IMR-90 (cell line): ENCODE results near the gene TAGLN3. TPM values are rescaled to one million over a fixed set of nuclear protein-coding genes. Genes with fewer than 3 reads are reported as not detected.

Source experiments
- ATAC-seq: fragments of 200-7000 bp; cut with Tn5 transposase; 2 replicates; pipeline ENCODE4 v1.9.1; 2020; ENCODE audit warnings: low read depth, mild to moderate bottlenecking, moderate library complexity
- BruUV-seq: library from RNA; stranded (reverse); fragments of 400-500 nt; replicated peaks from 2 replicates; lab custom pipeline; 2021; lab: Mats Ljungman, UMichigan
- CTCF ChIA-PET: fragments of 300-600 bp; formaldehyde crosslinking; extraction: SDS; loops from one replicate; lab custom pipeline; 2021; ENCODE audit warnings: antibody characterized with exemption; lab: Yijun Ruan, JAX
- POLR2A ChIA-PET: fragments of 300-600 bp; sonication (Branson Sonifier 250); formaldehyde crosslinking; loops from one replicate; lab custom pipeline; 2022; ENCODE audit warnings: antibody characterized with exemption; ENCODE audit not compliant: unreplicated experiment; lab: Charles Lee
- DNase-seq: peaks from one replicate; pipeline ENCODE4 v3.0.0; 2013
- H2AFZ ChIP-seq: replicated peaks from 2 replicates; pipeline ENCODE3; 2013; ENCODE audit warnings: low read length, mild to moderate bottlenecking; ENCODE audit not compliant: poor library complexity
- H2AK5ac ChIP-seq: 2 replicates; pipeline ENCODE4 v1.6.1; 2013; ENCODE audit warnings: low read depth, low read length, inconsistent platforms
- H2AK9ac ChIP-seq: replicated peaks from 2 replicates; pipeline ENCODE3; 2013; ENCODE audit warnings: mild to moderate bottlenecking, low read depth, low read length, moderate library complexity; ENCODE audit not compliant: poor library complexity
- H2BK120ac ChIP-seq: 2 replicates; pipeline ENCODE4 v1.6.1; 2013; ENCODE audit warnings: low read depth, low read length, inconsistent platforms
- H2BK15ac ChIP-seq: 3 replicates; pipeline ENCODE4 v1.6.1; 2013; ENCODE audit warnings: low read depth, low read length, inconsistent platforms
- H2BK20ac ChIP-seq: 2 replicates; pipeline ENCODE4 v1.6.1; 2013; ENCODE audit warnings: low read depth, mild to moderate bottlenecking, inconsistent platforms, low read length, moderate library complexity
- H2BK5ac ChIP-seq: 2 replicates; pipeline ENCODE4 v1.6.1; 2013; ENCODE audit warnings: mild to moderate bottlenecking, low read depth, low read length, inconsistent platforms; ENCODE audit not compliant: poor library complexity, severe bottlenecking
- H3K14ac ChIP-seq: replicated peaks from 2 replicates; pipeline ENCODE4 v1.6.1; 2013; ENCODE audit warnings: low read depth, low read length, inconsistent platforms
- H3K18ac ChIP-seq: 2 replicates; pipeline ENCODE4 v1.6.1; 2013; ENCODE audit warnings: low read depth, low read length, control low read depth
- H3K23ac ChIP-seq: 2 replicates; pipeline ENCODE4 v1.6.1; 2013; ENCODE audit warnings: low read depth, low read length, inconsistent platforms
- H3K27ac ChIP-seq: 2 replicates; pipeline ENCODE4 v1.5.1; 2013; ENCODE audit warnings: mild to moderate bottlenecking, control low read depth, low read length; ENCODE audit not compliant: insufficient read depth
- H3K27me3 ChIP-seq: 2 replicates; pipeline ENCODE4 v1.6.1; 2013; ENCODE audit warnings: low read length; ENCODE audit not compliant: control insufficient read depth, insufficient read depth
- H3K36me3 ChIP-seq: 2 replicates; pipeline ENCODE4 v1.6.1; 2013; ENCODE audit warnings: low read length, mixed read lengths; ENCODE audit not compliant: control insufficient read depth, insufficient read depth
- H3K4ac ChIP-seq: 2 replicates; pipeline ENCODE4 v1.6.1; 2013; ENCODE audit warnings: low read depth, low read length, inconsistent platforms
- H3K4me1 ChIP-seq: 2 replicates; pipeline ENCODE4 v1.6.1; 2013; ENCODE audit warnings: low read length, mixed read lengths; ENCODE audit not compliant: control insufficient read depth, insufficient read depth
- H3K4me2 ChIP-seq: 2 replicates; pipeline ENCODE4 v1.6.1; 2013; ENCODE audit warnings: low read depth, mild to moderate bottlenecking, control low read depth, low read length, moderate library complexity
- H3K4me3 ChIP-seq: 2 replicates; pipeline ENCODE4 v1.5.1; 2013; ENCODE audit warnings: low read depth, mild to moderate bottlenecking, control low read depth, low read length, moderate library complexity; ENCODE audit not compliant: insufficient read depth
- H3K56ac ChIP-seq: 2 replicates; pipeline ENCODE4 v1.6.1; 2013; ENCODE audit warnings: low read length, inconsistent platforms; ENCODE audit not compliant: insufficient read depth; ENCODE audit errors: extremely low read depth
- H3K79me1 ChIP-seq, 2 experiments: 2 replicates each; pipeline ENCODE4 v1.6.1; 2013; ENCODE audit warnings: low read length in 2 of 2, inconsistent platforms in 1 of 2, low read depth in 1 of 2
- H3K9ac ChIP-seq: 2 replicates; pipeline ENCODE4 v1.6.1; 2013; ENCODE audit warnings: low read depth, low read length, control low read depth
- H3K9me1 ChIP-seq: 2 replicates; pipeline ENCODE4 v1.6.1; 2013; ENCODE audit warnings: low read length, inconsistent platforms; ENCODE audit not compliant: insufficient read depth
- H3K9me3 ChIP-seq: 2 replicates; pipeline ENCODE4 v1.6.1; 2013; ENCODE audit warnings: low read length; ENCODE audit not compliant: control insufficient read depth, insufficient read depth
- H4K20me1 ChIP-seq: 2 replicates; pipeline ENCODE4 v1.6.1; 2013; ENCODE audit warnings: low read length, inconsistent platforms; ENCODE audit not compliant: insufficient read depth
- H4K5ac ChIP-seq: 2 replicates; pipeline ENCODE4 v1.6.1; 2013; ENCODE audit warnings: mild to moderate bottlenecking, low read depth, low read length, control low read depth
- H4K8ac ChIP-seq, 2 experiments: 2 replicates each; pipeline ENCODE4 v1.6.1; 2013; ENCODE audit warnings: low read depth in 2 of 2, low read length in 2 of 2, control low read depth in 1 of 2, inconsistent platforms in 1 of 2
- H4K91ac ChIP-seq: 2 replicates; pipeline ENCODE4 v1.6.1; 2013; ENCODE audit warnings: low read depth, low read length, inconsistent platforms; ENCODE audit not compliant: insufficient read depth
- BHLHE40 ChIP-seq: fragments of 150-350 bp; IDR thresholded peaks from 2 replicates; pipeline ENCODE4 v1.6.1; 2016; ENCODE audit warnings: mild to moderate bottlenecking, low read depth, low read length
- CEBPB ChIP-seq: IDR thresholded peaks from 2 replicates; pipeline ENCODE4 v1.6.1; 2012; ENCODE audit warnings: low read depth, low read length, improper control_type of control experiment
- CHD1 ChIP-seq: IDR thresholded peaks from 2 replicates; pipeline ENCODE4 v1.6.1; 2012; ENCODE audit warnings: low read depth, low read length, improper control_type of control experiment
- ELK1 ChIP-seq: fragments of 150-350 bp; IDR thresholded peaks from 2 replicates; pipeline ENCODE4 v1.6.1; 2016; ENCODE audit warnings: low read depth, mild to moderate bottlenecking, low read length, moderate library complexity, borderline replicate concordance
- MAZ ChIP-seq: IDR thresholded peaks from 2 replicates; pipeline ENCODE4 v1.6.1; 2012; ENCODE audit warnings: low read depth, mild to moderate bottlenecking, low read length, improper control_type of control experiment, moderate library complexity, borderline replicate concordance
- MXI1 ChIP-seq: IDR thresholded peaks from 2 replicates; pipeline ENCODE4 v1.6.1; 2012; ENCODE audit warnings: low read depth, mild to moderate bottlenecking, low read length, moderate library complexity, borderline replicate concordance
- NFE2L2 ChIP-seq: fragments of 150-350 bp; IDR thresholded peaks from 2 replicates; pipeline ENCODE4 v1.6.1; 2016; ENCODE audit warnings: low read depth, mild to moderate bottlenecking, low read length
- RAD21 ChIP-seq: IDR thresholded peaks from 2 replicates; pipeline ENCODE4 v1.6.1; 2012; ENCODE audit warnings: low read length, improper control_type of control experiment
- RCOR1 ChIP-seq: IDR thresholded peaks from 2 replicates; pipeline ENCODE4 v1.6.1; 2012; ENCODE audit warnings: mild to moderate bottlenecking, low read length, improper control_type of control experiment; ENCODE audit not compliant: insufficient replicate concordance
- USF2 ChIP-seq: fragments of 150-350 bp; IDR thresholded peaks from 2 replicates; pipeline ENCODE4 v1.6.1; 2017; ENCODE audit warnings: mild to moderate bottlenecking, antibody characterized with exemption, low read length, low read depth
- WGBS, 2 experiments: methylation state at CpG; one replicate each; pipeline versions ENCODE4 v1.1.5 to v1.1.7; 2013; ENCODE audit warnings: missing lambda C conversion rate in 2 of 2; ENCODE audit not compliant: insufficient read length in 1 of 2; ENCODE audit errors: extremely low coverage in 2 of 2; 5-methylcytosine and 5-hydroxymethylcytosine counted together
- dilution Hi-C: fragments of 300-500 bp; cut with HindIII; formaldehyde crosslinking; loops from one replicate; pipeline ENCODE4 v1.14.3; 2018; ENCODE audit warnings: low sequenced_read_pairs; ENCODE audit not compliant: unreplicated experiment
- in situ Hi-C: fragments of 300-500 bp; cut with MboI; formaldehyde crosslinking; loops from 3 replicates; pipeline ENCODE4 v1.14.3; 2019; ENCODE audit warnings: low sequenced_read_pairs, inconsistent platforms, mixed read lengths
- intact Hi-C: fragments of 100-400 bp; cut with micrococcal nuclease; formaldehyde crosslinking; loops from 2 replicates; pipeline ENCODE4 v1.10.0; 2022
- polyA plus RNA-seq, 3 experiments: library from polyadenylated mRNA; depleted of rRNA; stranded (reverse); fragments of >200 nt; gene quantifications; 2 replicates each; pipeline ENCODE4 v1.2.3, GENCODE V29; 2012; ENCODE audit warnings: low replicate concordance in 1 of 3
- total RNA-seq: library from RNA; depleted of rRNA; stranded (reverse); fragments of >200 nt; gene quantifications from 2 replicates; pipeline ENCODE4 v1.2.3, GENCODE V29; 2012

TAGLN3 gene
- total and polyA plus RNA-seq, 2 of the 4 experiments (the other 2 are of a cell fraction) = 3.2 to 7.7 TPM

- ChIA-PET POLR2A (no interaction called here), CTCF (no interaction called here)
- no peak overlapping the region for H2AK5ac ChIP-seq
- no peak overlapping the region for H3K4ac ChIP-seq
- H3K4me3 ChIP-seq = no peak overlapping the region
- H2BK15ac ChIP-seq = no peak overlapping the region
- no peak overlapping the region for H2AK9ac ChIP-seq
- 67% methylated on average over 4 of the region's 5 CpGs; no CpG with 5 or more reads in 1 of the 2 experiments for WGBS, 2 experiments
- no peak overlapping the region for H4K91ac ChIP-seq
- no peak for ATAC-seq
- no peak overlapping the region for H3K23ac ChIP-seq
- dilution Hi-C loops (no loop called here), intact Hi-C loops (no loop called here), in situ Hi-C loops (no loop called here)
- no peak for TF ChIP-seq NFE2L2
- TF ChIP-seq CEBPB = no peak
- no peak for TF ChIP-seq BHLHE40
- TF ChIP-seq MAZ = no peak
- no peak for TF ChIP-seq USF2
- no peak for TF ChIP-seq RAD21
- no peak for TF ChIP-seq ELK1
- TF ChIP-seq RCOR1 = no peak
- TF ChIP-seq CHD1 = no peak
- no peak for TF ChIP-seq MXI1
- no peaks in the 10 kb centered on the region for H3K79me1 ChIP-seq
- H3K9me1 ChIP-seq = no peaks in the 10 kb centered on the region
- no peak overlapping the region for H4K8ac ChIP-seq
- no peak overlapping the region for H3K9ac ChIP-seq
- H3K36me3 ChIP-seq = no peaks in the 10 kb centered on the region
- H3K27ac ChIP-seq = no peak overlapping the region
- H4K5ac ChIP-seq = no peak overlapping the region
- no peak overlapping the region for H3K14ac ChIP-seq
- no peaks in the 10 kb centered on the region for H3K4me1 ChIP-seq
- no peak overlapping the region for H3K18ac ChIP-seq
- no peak overlapping the region for H2BK20ac ChIP-seq
- H2BK5ac ChIP-seq = no peak overlapping the region
- no peaks in the 10 kb centered on the region for H3K9me3 ChIP-seq
- H3K56ac ChIP-seq = no peak overlapping the region
- H2BK120ac ChIP-seq = no peak overlapping the region
- no TSS peak for BruUV-seq
- H4K20me1 ChIP-seq = no peaks in the 10 kb centered on the region
- no peak overlapping the region for H3K4me2 ChIP-seq
- H3K27me3 ChIP-seq = no peaks in the 10 kb centered on the region
- no peak for DNase-seq
- H2AFZ ChIP-seq = no peak overlapping the region
These were observed 33.5 kb downstream of the TAGLN3 start for GRCh38 chr3:112032098-112032731.
